Upper lobe of left lung (tissue), 4 donors: Measurements from ENCODE around the gene TSC22D2.

Experiments
- CTCF ChIP-seq, 6 experiments: fragments of 450-650 bp in 4 of 6; fragments of 200-600 bp in 2 of 6; sonication (generic) in 2 of 6; IDR thresholded peaks; one replicate each; pipeline ENCODE4 v1.5.1; 2016 to 2019; ENCODE audit warnings: antibody characterized with exemption in 6 of 6
- POLR2AphosphoS5 ChIP-seq, 2 donors: sonication (generic); formaldehyde crosslinking; IDR thresholded peaks; one replicate each; pipeline ENCODE4 v1.5.1; 2017; ENCODE audit warnings: antibody characterized with exemption in 2 of 2

- TF ChIP-seq CTCF (IDR thresholded peaks at IDR 0.05) (no peak), POLR2AphosphoS5 (IDR thresholded peaks at IDR 0.05) (no peak)
Observed at GRCh38 chr3:150449169-150449721, 41.1 kb downstream of the TSC22D2 start.
